Activated naive CD8-positive, alpha-beta T cell (primary cell): ENCODE measurements around the gene ITGB5.
"Not testable (repeated sequence)": the region's sequence is repeated elsewhere in the genome, so short reads cannot be mapped to it uniquely, and the experiment has no call there.

Experiments used
- H3K27ac Mint-ChIP-seq: one replicate; pipeline ENCODE4 v1.8.0; 2021; ENCODE audit warnings: mixed read lengths
- H3K27me3 Mint-ChIP-seq: one replicate; pipeline ENCODE4 v1.8.0; 2021; ENCODE audit warnings: mixed read lengths
- H3K36me3 Mint-ChIP-seq: one replicate; pipeline ENCODE4 v1.8.0; 2021; ENCODE audit warnings: mixed read lengths
- H3K4me1 Mint-ChIP-seq: one replicate; pipeline ENCODE4 v1.8.0; 2021; ENCODE audit warnings: low read depth, mixed read lengths
- H3K4me3 Mint-ChIP-seq: one replicate; pipeline ENCODE4 v1.8.0; 2021; ENCODE audit warnings: mild to moderate bottlenecking, mixed read lengths
- H3K9me3 Mint-ChIP-seq: one replicate; pipeline ENCODE4 v1.8.0; 2021; ENCODE audit warnings: low read depth, mixed read lengths

Gene ITGB5

DNA sequence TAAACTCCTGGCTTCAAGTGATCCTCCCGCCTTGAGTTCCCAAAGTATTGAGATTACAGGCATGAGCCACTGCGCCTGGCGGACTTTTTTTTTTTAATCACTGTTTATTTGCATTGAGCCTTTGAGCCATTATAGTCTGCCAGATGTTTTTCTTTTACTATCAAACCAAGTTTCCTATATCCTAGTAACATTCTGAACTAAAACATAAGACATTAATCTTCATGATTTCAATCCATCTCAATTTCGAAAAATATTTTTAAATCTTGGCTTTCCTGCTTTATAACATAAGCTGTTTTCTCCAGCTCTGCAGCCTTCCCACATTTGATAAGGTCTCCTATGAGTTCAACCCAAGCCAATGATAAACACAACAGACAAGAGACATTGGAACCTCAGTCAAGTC is 81.5 kb downstream of the ITGB5 start:
- no peaks in the 10 kb centered on the region for H3K36me3 Mint-ChIP-seq
- no peaks in the 10 kb centered on the region for H3K27me3 Mint-ChIP-seq
- H3K27ac Mint-ChIP-seq, result no peak overlapping the region
- no peak overlapping the region for H3K4me3 Mint-ChIP-seq
- no peaks in the 10 kb centered on the region for H3K9me3 Mint-ChIP-seq
- H3K4me1 Mint-ChIP-seq, result no peaks in the 10 kb centered on the region

DNA sequence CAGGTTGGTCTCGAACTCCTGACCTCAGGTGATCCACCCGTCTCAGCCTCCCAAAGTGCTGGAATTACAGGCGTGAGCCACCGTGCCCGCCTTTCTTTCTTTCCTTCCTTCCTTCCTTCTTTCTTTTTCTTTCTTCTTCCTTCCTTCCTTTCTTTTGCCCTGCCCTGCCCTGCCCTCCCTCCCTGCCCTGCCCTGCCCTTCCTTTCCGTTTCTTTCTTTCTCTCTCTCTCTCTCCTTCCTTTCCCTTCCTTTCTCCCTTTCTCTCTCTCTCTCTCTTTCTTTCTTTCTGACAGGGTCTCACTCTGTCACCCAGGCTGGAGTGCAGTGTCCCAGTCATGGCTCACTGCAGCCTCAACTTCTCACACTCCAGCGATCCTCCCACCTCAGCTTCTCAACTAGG is 82.3 kb downstream of the ITGB5 start:
- H3K27ac Mint-ChIP-seq, result no peak overlapping the region
- H3K36me3 Mint-ChIP-seq, result no peaks in the 10 kb centered on the region
- no peaks in the 10 kb centered on the region for H3K4me1 Mint-ChIP-seq
- H3K9me3 Mint-ChIP-seq, result no peaks in the 10 kb centered on the region
- H3K27me3 Mint-ChIP-seq, result no peaks in the 10 kb centered on the region
- no peak overlapping the region for H3K4me3 Mint-ChIP-seq

- H3K27me3 Mint-ChIP-seq, result no peaks in the 10 kb centered on the region
- H3K27ac Mint-ChIP-seq, result no peak overlapping the region
- no peaks in the 10 kb centered on the region for H3K36me3 Mint-ChIP-seq
- H3K4me1 Mint-ChIP-seq, result no peaks in the 10 kb centered on the region
- no peak overlapping the region for H3K4me3 Mint-ChIP-seq
- H3K9me3 Mint-ChIP-seq, result no peaks in the 10 kb centered on the region
Measured at GRCh38 chr3:124802702-124803101, 84.5 kb downstream of the ITGB5 start.

- no peak overlapping the region for H3K4me3 Mint-ChIP-seq
Measured at GRCh38 chr3:124802061-124802698, 85.0 kb downstream of the ITGB5 start.

DNA sequence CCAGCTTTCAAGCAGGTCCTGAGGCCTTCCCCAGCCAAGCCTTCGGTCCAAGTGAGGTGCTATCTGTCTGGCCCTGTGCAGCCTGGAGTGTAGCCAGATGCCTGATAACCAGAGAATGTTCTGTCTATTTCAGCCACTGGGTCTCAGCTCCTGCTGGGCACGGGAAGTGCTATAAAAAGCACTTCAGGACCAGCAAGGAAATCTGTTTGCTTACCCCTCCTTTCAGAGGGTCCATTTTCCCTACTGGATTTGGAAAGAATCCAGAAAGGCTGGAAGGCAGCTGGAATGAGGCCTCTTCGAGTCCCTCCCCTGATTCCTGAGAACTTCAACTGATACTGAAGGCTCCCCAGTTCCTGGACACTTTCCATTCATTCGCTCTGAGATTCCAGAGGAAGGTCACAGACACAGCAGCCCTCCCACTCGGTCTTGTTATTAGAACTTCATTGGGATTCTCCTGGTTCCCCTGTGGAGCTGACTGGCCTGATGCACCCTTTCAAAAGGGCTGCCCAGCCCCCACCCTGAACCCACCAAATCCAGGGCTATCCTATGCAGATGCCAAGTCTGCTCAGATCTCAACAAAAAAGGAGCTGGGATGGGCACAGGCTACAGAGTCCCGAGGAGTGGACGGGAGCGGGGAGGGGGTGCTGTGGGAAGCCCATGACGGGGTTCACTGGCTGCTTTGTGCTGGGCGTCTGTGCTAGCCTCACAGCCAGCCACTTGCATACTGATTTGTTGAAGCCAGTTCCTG is 86.5 kb downstream of the ITGB5 start:
- Mint-ChIP-seq H3K4me3 (no peak overlapping the region), H3K27me3 (no peaks in the 10 kb centered on the region), H3K36me3 (no peaks in the 10 kb centered on the region), H3K27ac (no peak overlapping the region), H3K9me3 (no peaks in the 10 kb centered on the region), H3K4me1 (no peaks in the 10 kb centered on the region)

More at GRCh38 chr3:124802061-124802698, 85.0 kb downstream of the ITGB5 start:
- no peaks in the 10 kb centered on the region for H3K36me3 Mint-ChIP-seq
- no peaks in the 10 kb centered on the region for H3K27me3 Mint-ChIP-seq
- H3K27ac Mint-ChIP-seq, result no peak overlapping the region
- H3K4me1 Mint-ChIP-seq, result no peaks in the 10 kb centered on the region
- no peaks in the 10 kb centered on the region for H3K9me3 Mint-ChIP-seq

DNA sequence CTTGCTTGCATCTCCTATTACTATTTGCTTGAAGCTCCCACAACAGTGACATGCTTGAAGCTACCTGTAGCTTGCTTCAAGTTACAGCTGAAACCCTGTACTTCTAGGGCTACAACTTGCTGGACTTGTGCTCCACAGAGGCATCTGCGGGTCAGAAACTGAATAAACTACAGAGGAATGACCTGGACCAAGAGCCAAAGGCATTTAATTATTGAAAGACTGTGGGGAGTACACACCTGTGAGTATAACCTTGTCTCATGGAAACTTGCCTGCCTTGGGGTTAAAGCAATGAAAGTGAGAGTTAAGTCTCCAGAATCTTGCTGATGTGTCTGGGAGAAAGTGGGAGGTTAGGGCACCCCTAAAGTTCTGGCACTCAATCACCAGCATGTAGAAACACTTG is 87.1 kb downstream of the ITGB5 start:
- H3K4me3 Mint-ChIP-seq, result no peak overlapping the region
- H3K4me1 Mint-ChIP-seq, result no peaks in the 10 kb centered on the region
- H3K27ac Mint-ChIP-seq, result no peak overlapping the region
- no peaks in the 10 kb centered on the region for H3K36me3 Mint-ChIP-seq
- no peaks in the 10 kb centered on the region for H3K27me3 Mint-ChIP-seq
- no peaks in the 10 kb centered on the region for H3K9me3 Mint-ChIP-seq

DNA sequence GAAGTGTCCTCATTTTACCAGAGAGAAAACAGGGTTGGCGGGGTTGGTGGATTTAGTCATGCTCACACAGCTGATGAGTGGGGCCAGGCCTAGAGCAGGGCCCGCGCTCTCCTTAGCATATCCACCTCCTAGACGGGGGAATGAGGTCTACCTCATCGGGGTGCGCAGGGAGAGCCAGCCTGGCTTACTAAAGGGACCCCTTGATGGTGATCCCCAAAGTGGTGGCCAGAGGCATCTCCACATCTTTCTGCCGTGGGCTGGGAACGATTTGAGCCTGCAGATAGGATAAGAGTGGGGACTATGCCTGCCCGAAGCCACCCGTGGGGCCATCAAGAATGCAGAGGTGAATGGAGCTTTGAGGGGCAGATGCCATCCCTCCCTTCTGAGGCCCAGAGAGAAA is 87.5 kb downstream of the ITGB5 start:
- peaks cover 2% of the 10 kb centered on the region for H3K36me3 Mint-ChIP-seq
- no peaks in the 10 kb centered on the region for H3K4me1 Mint-ChIP-seq
- no peak overlapping the region for H3K4me3 Mint-ChIP-seq
- no peak overlapping the region for H3K27ac Mint-ChIP-seq
- peaks cover 2% of the 10 kb centered on the region for H3K27me3 Mint-ChIP-seq
- H3K9me3 Mint-ChIP-seq, result no peaks in the 10 kb centered on the region

DNA sequence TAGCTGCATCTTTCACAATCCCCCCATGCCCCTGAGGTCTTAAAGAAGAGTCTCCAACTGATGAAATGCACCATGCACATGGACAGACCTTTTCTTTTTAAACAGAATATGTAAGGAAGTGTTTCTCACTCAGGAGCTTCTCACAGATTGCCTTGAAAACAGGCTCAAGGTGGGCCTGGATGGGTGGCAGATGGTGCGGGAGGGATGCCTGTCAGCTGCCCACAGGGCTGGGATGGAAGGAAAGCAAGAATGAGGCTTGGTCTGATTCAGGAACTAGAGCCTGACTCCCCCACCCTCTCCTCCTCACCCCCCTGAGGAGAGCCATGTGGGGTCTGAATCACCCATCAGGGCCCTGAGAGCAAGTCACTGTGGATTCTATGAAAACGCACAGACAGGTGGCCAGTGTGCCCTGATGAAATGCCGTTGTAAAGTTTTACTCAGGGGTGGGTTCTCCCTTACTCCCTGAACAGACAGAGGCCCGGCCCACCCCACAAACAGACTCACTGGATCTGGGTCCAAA is 89.7 kb downstream of the ITGB5 start:
- H3K36me3 Mint-ChIP-seq, result peaks cover 2% of the 10 kb centered on the region
- H3K27me3 Mint-ChIP-seq, result peaks cover 2% of the 10 kb centered on the region
- no peak overlapping the region for H3K27ac Mint-ChIP-seq
- H3K9me3 Mint-ChIP-seq, result no peaks in the 10 kb centered on the region
- H3K4me1 Mint-ChIP-seq, result no peaks in the 10 kb centered on the region
- H3K4me3 Mint-ChIP-seq, result no peak overlapping the region

DNA sequence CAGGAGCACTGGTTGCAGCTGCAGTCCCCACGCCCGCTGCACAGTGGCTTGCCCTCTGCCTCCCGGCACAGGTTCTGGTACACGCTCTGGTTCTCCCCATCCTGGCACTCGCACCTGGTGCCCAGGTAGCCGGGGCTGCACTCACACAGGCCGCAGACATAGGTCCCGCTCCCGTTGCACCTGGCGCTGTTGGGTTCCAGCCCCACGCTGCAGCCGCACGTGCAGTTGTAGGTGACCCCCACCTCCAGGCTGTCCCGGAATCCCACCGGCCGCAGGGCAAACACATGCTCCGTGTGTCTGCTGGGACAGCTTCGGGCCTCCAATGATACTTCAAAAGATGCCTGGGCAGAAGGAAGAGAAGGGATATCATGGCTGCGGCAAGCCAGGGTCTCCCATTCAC is 90.7 kb downstream of the ITGB5 start:
- Mint-ChIP-seq H3K27me3 (peaks cover 2% of the 10 kb centered on the region), H3K9me3 (no peaks in the 10 kb centered on the region), H3K27ac (no peak overlapping the region), H3K36me3 (peaks cover 2% of the 10 kb centered on the region), H3K4me3 (no peak overlapping the region), H3K4me1 (no peaks in the 10 kb centered on the region)

DNA sequence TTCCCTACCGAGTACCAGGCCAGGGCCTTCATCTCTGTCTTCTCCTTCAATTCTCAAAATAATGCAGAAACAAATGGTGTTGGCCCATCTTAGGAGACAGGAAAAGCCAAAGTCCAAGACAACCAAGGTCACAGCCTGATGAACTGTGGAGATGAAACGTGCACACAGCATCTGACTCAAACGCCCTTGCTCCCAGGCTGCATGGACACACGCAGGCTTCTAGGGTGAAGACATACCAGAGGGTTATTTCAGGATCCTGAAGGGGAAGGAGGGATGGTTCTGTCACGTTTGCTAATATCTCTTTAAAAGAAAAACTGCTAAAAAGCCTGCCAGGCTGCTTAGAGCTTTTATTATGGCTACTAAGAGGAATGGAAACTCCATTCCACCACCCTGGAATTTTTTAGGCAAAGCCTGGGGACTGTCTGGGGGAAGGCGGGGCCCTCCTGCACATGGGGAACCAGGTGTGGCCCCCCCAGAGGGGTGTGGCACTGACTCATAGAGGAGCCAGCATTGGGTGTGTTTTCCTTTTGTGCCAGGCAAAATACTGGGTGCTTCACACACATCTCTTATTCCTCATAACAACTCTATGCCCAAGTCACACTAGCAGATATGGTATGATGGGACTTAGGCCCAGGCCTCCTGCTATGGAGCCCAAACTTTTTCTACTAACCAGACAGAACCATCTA is 94.0 kb downstream of the ITGB5 start:
- H3K4me1 Mint-ChIP-seq, result no peaks in the 10 kb centered on the region
- peaks cover 2% of the 10 kb centered on the region for H3K27me3 Mint-ChIP-seq
- H3K9me3 Mint-ChIP-seq, result no peaks in the 10 kb centered on the region
- peaks cover 2% of the 10 kb centered on the region for H3K36me3 Mint-ChIP-seq
- no peak overlapping the region for H3K27ac Mint-ChIP-seq
- H3K4me3 Mint-ChIP-seq, result no peak overlapping the region

DNA sequence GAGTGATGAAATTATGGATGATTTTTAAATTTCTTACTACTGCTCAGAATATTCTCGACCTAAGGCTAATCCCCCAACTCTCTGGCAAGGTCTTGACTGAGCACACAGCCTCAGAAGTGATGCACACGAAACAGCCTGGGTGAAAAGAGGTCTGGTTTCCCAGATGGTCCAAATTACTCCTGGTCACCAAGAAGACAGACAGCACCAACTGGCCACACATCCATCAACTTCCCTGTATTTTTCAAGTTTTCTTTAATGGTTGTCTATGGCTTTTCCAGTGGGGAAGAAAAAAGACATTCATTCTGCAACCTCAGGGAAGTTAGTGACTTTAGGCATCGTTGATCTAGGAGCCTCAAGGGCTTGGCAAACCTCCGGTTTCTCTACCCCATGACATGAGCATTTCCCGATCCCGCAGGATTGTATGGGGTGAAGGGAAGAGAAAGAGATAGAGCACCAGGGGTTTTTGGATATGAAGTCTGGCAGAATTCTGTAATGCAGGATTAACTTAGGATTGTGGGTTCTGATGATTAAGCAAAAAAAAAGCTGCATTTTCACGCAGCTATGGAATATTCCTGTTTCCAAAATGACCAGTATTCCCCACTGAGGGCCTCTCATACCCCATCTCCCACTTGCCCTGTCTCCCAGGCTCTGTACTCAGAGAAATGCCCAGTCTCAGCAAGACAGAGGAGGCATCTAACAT is 94.7 kb downstream of the ITGB5 start:
- no peak overlapping the region for H3K4me3 Mint-ChIP-seq
- H3K36me3 Mint-ChIP-seq, result peaks cover 2% of the 10 kb centered on the region
- no peaks in the 10 kb centered on the region for H3K9me3 Mint-ChIP-seq
- no peaks in the 10 kb centered on the region for H3K4me1 Mint-ChIP-seq
- H3K27me3 Mint-ChIP-seq, result peaks cover 2% of the 10 kb centered on the region
- no peak overlapping the region for H3K27ac Mint-ChIP-seq

- Mint-ChIP-seq H3K27me3 (peaks cover 2% of the 10 kb centered on the region), H3K27ac (no peak overlapping the region), H3K4me1 (no peaks in the 10 kb centered on the region), H3K9me3 (no peaks in the 10 kb centered on the region), H3K36me3 (peaks cover 2% of the 10 kb centered on the region), H3K4me3 (no peak overlapping the region)
Measured at GRCh38 chr3:124791639-124792151, 95.5 kb downstream of the ITGB5 start.

- Mint-ChIP-seq H3K4me1 (no peaks in the 10 kb centered on the region), H3K27me3 (peaks cover 2% of the 10 kb centered on the region), H3K4me3 (no peak overlapping the region), H3K9me3 (no peaks in the 10 kb centered on the region), H3K36me3 (peaks cover 2% of the 10 kb centered on the region), H3K27ac (no peak overlapping the region)
Measured at GRCh38 chr3:124791142-124791541, 96.0 kb downstream of the ITGB5 start.

DNA sequence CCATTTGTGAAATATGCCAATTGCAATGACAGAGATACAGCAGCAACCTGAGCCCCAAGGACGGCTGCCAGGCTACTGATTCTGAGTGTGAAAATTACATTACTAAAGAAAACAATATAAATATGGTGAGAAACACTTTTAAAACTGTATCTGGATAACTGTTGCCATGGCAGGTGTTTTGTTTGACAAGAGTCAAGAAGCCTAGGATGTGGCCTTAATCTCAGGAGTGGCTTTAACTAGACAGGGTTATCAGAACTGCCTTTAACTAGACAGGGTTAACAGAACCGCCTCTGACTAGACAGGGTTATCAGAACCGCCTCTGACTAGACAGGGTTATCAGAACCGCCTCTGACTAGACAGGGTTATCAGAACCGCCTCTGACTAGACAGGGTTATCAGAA is 98.1 kb downstream of the ITGB5 start:
- H3K4me3 Mint-ChIP-seq, H3K36me3 Mint-ChIP-seq, H3K27ac Mint-ChIP-seq, H3K9me3 Mint-ChIP-seq, H3K4me1 Mint-ChIP-seq, H3K27me3 Mint-ChIP-seq: not testable (repeated sequence)
